Heart right ventricle (tissue), 16 donors: ENCODE data around the gene ARAP1. TPM values are rescaled to one million over a fixed set of nuclear protein-coding genes. Genes with fewer than 3 reads are reported as not detected.

Experiments used
- ATAC-seq, 8 donors: fragments of 200-7000 bp; cut with Tn5 transposase; one replicate each; pipeline ENCODE4 v1.9.1; 2020; ENCODE audit warnings: mild to moderate bottlenecking in 8 of 8, moderate library complexity in 8 of 8, moderate number of reproducible peaks in 1 of 8
- DNase-seq, 2 donors: peaks; one replicate each; pipeline ENCODE4 v3.0.0-alpha.2; 2020
- H3K27ac ChIP-seq, 10 donors: fragments of 200-600 bp; sonication (generic) in 2 of 10; one replicate each; pipeline versions ENCODE4 v1.5.0 to v1.8.0; 2020 to 2022; ENCODE audit warnings: mild to moderate bottlenecking in 3 of 10
- H3K27me3 ChIP-seq, 7 donors: fragments of 200-600 bp; one replicate each; pipeline ENCODE4 v1.8.0; 2021 to 2022; ENCODE audit warnings: mild to moderate bottlenecking in 2 of 7
- H3K36me3 ChIP-seq, 9 donors: fragments of 200-600 bp; sonication (generic) in 1 of 9; one replicate each; pipeline versions ENCODE4 v1.5.0 to v1.8.0; 2020 to 2022; ENCODE audit warnings: mild to moderate bottlenecking in 2 of 9
- H3K4me1 ChIP-seq, 9 donors: fragments of 200-600 bp; sonication (generic) in 1 of 9; one replicate each; pipeline versions ENCODE4 v1.5.0 to v1.8.0; 2020 to 2022; ENCODE audit warnings: mild to moderate bottlenecking in 4 of 9
- H3K4me3 ChIP-seq, 10 donors: fragments of 200-600 bp; sonication (generic) in 2 of 10; one replicate each; pipeline versions ENCODE4 v1.5.0 to v1.8.0; 2020 to 2022; ENCODE audit warnings: mild to moderate bottlenecking in 7 of 10, moderate library complexity in 2 of 10
- H3K9me3 ChIP-seq, 11 donors: fragments of 200-600 bp in 10 of 11; sonication (generic) in 2 of 11; one replicate each; pipeline versions ENCODE4 v1.5.0 to v1.8.0; 2013 to 2022; ENCODE audit warnings: mild to moderate bottlenecking in 2 of 11, control low read depth in 1 of 11, moderate library complexity in 1 of 11
- WGBS, 2 donors: extraction: QIAGEN DNeasy Blood & Tissue Kit; methylation state at CpG; one replicate each; pipeline ENCODE4 v1.1.7; 2013; ENCODE audit warnings: inconsistent platforms in 1 of 2; 5-methylcytosine and 5-hydroxymethylcytosine counted together
- intact Hi-C, 10 donors: fragments of 100-400 bp; cut with DNase I; formaldehyde crosslinking; loops; one replicate each; pipeline versions ENCODE4 v1.11.1 to v1.14.2; 2022
- polyA plus RNA-seq, 2 donors: library from polyadenylated mRNA; stranded (reverse); fragments of 200-250 nt; gene quantifications; one replicate each; pipeline ENCODE4 v1.2.3, GENCODE V29; 2013
- total RNA-seq, 10 donors: library from RNA; stranded (reverse); fragmentation: NEBNext Ultra II Directional in 3 of 10; extraction: Animal tissue kit (Norgen Biotek cat#: 25700) in 3 of 10; gene quantifications; one replicate each; pipeline versions ENCODE4 v1.2.1 to v1.2.4, GENCODE V29; 2021 to 2023
- TF ChIP-seq, protein P1 (sequence below), 9 donors: fragments of 200-600 bp; sonication (generic) in 2 of 9; IDR thresholded peaks; one replicate each; pipeline versions ENCODE4 v1.5.0 to v1.8.0; 2021 to 2022; ENCODE audit warnings: antibody characterized with exemption in 9 of 9, mild to moderate bottlenecking in 5 of 9, moderate library complexity in 1 of 9
- donor health status: Arrhythmogenic right ventricular cardiomyopathy.
- donor health status: ischemic (EF 13 %, LVEDD 7.1; RV severe dilation, severe dysfunction).
- donor health status: healthy with polysubstance abuse.
- donor health status: DM: no; HTN: yes; CAD: no.
- donor health status: DM: no; HTN: no; CAD: no.
- donor health status: ischemic (EF 25% LVEDD 6.9; RV normal size, moderate dysfunction).
- donor health status: ischemic (EF 25% LVEDD 5.7; RV mildly dilated, moderate dysfunction).
- donor health status: healthy.
- donor health status: DM: yes; HTN: yes; CAD: no.
- donor health status: Ischemic cardiomyopathy.
- donor health status: ischemic (EF 35%, LVEDD 5.7; RV mildly dilated, moderate dysfunction).
- donor health status: nonischemic (EF 11% LVEDD 7.7; RV severe dilation, severe dysfunction).
- donor health status: DM: yes; HTN: yes; CAD: no.
- donor health status: PGD.
- donor health status: ischemic (EF 29% LVEDD 5.4; RV normal size, mild dysfunction).
- donor health status: nonischemic (EF 23%, LVEDD 6.1; RV moderate dilation, normal function).

ARAP1 gene
- total and polyA plus RNA-seq, 12 donors: 30.4 to 68.3 (median 40.8) TPM

DNA sequence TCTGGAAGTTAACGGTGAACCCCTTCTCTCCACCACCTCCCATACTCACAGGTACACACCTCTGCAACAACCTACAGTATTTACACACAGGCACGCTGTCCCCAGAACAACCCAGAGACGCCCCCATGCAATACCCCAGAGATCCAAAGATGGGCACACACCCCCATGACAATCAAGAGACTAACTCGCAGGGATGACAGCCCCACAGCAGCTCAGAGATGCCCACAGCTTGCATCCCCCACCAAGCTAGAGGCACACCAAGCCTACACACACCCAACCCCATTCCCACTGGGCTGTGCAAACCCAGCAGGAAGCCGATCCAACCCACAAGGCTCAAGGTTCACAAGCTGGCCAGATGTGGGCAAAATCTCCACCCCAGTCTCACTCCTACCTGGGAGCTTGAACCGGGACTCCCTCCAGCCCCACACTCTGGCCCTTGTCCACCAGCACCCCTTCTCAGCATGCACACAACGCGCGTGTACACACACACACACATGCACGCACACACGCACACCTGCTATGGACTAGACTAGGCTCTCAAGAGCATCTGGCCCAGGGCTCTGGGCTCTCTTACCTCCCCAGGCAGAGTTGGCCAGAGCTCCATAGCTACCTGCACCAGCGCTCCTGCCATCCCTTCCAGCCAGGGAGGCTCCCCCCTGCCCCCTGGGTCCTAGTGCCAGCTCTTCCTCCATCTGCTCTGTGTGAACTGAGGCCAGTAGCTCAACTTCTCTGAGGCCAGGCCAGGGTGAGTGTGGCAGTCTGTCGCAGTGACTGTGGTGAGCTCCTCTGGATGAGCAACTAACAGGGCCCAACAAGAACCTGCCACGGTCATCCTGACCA, 30.1 kb upstream of the ARAP1 start:
- no peak overlapping the region for H3K27ac ChIP-seq
- ATAC-seq (no peak), DNase-seq (no peak)

DNA sequence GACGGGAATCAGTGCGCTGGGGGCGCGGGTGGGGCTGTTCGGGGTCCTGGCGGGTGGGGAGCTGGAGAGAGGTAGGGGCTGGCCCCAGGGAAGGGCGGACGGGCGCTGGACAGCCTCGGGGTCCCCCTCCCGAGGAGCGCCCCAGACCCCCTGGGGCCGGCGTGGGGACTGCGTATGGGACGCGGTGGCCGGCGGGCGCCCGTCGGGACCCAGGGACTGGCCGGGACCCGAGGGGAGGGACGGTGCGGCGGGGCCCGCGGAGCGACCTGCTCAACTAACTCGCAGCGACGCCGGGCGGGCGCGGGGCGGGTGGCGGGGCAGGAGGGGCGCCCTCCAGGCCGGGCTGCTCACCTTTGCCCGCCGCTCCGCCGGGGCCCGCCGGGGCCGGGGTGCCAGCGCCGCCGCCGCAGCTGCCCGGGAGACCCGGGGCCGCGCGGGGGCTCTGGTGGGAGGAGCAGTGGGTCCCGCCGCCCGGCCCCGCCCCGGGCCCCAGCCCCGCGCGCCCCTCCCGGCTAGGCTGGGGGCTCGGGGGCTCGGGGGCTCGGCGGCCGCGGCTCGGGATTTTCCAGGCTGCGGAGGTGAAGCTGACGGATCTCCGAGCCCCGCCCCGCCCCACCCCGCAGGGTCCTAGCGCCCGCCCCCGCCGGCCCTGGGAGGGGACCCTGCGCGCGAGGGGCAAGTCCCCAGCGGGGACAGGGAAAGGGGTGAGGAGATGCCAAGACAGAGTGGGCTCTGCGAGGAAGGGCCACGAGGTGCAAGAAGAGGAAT, 29.3 kb upstream of the ARAP1 start:
- TF ChIP-seq, protein P1, sequence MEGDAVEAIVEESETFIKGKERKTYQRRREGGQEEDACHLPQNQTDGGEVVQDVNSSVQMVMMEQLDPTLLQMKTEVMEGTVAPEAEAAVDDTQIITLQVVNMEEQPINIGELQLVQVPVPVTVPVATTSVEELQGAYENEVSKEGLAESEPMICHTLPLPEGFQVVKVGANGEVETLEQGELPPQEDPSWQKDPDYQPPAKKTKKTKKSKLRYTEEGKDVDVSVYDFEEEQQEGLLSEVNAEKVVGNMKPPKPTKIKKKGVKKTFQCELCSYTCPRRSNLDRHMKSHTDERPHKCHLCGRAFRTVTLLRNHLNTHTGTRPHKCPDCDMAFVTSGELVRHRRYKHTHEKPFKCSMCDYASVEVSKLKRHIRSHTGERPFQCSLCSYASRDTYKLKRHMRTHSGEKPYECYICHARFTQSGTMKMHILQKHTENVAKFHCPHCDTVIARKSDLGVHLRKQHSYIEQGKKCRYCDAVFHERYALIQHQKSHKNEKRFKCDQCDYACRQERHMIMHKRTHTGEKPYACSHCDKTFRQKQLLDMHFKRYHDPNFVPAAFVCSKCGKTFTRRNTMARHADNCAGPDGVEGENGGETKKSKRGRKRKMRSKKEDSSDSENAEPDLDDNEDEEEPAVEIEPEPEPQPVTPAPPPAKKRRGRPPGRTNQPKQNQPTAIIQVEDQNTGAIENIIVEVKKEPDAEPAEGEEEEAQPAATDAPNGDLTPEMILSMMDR (IDR thresholded peaks at IDR 0.05): no peak
- Histone ChIP-seq H3K9me3 (no peaks in the 10 kb centered on the region), H3K4me3 (peak overlapping the region; percentile 4 to 68 (median 65)), H3K27me3 (peaks cover 0 to 8% (median 0%) of the 10 kb centered on the region in 7 donors), H3K4me1 (peaks cover 11 to 47% (median 37%) of the 10 kb centered on the region in 9 donors), H3K36me3 (no peaks in the 10 kb centered on the region), H3K27ac (peak overlapping the region in 4 of 10 donors; percentile 7 to 60 (median 14))
- DNase-seq (peak in 1 of 2 donors; percentile 51), ATAC-seq (peak in 7 of 8 donors; percentile 16 to 47 (median 37))
- 1 to 2% methylated on average over 40 to 86 of the region's 89 CpGs for WGBS, 2 donors
- intact Hi-C loops: loop anchor here in 1 of 10 donors (10.0 kb wide), 1 partner anchor 57 kb away; no protein-coding TSS in a partner anchor

More for the DNA sequence above, 30.1 kb upstream of the ARAP1 start:
- WGBS, 2 donors: 54 to 58% methylated on average over 14 of the region's 14 CpGs
- TF ChIP-seq, protein P1 (IDR thresholded peaks at IDR 0.05): no peak
- H3K27me3 ChIP-seq: peaks cover 0 to 8% (median 0%) of the 10 kb centered on the region in 7 donors
- no peaks in the 10 kb centered on the region for H3K9me3 ChIP-seq
- no peaks in the 10 kb centered on the region for H3K36me3 ChIP-seq
- H3K4me3 ChIP-seq: peak overlapping the region in 9 of 10 donors; percentile 60 to 68 (median 65)
- H3K4me1 ChIP-seq: peaks cover 5 to 39% (median 29%) of the 10 kb centered on the region in 9 donors
- intact Hi-C loops: loop anchor here in 1 of 10 donors (10.0 kb wide), 1 partner anchor 58 kb away; no protein-coding TSS in a partner anchor

DNA sequence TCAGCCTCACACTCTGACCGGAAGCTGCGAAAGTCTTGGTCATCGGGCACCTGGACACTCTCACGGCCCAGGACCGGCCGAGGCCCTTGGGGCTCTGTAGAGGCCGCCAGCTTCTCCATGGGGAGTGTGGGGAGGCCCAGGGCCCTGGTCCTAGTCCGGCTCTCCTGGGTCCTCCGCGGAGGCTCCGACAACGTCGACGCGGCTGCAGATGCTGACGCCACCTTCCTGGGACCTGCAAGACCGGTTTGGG, 28.8 kb upstream of the ARAP1 start:
- ATAC-seq: peak in 1 of 8 donors; percentile 2
- intact Hi-C loops: loop anchor here in 1 of 10 donors (10.0 kb wide), 1 partner anchor 56 kb away; no protein-coding TSS in a partner anchor
- peak in 1 of 2 donors; percentile 29 for DNase-seq
- H3K4me3 ChIP-seq: peak overlapping the region; percentile 4 to 68 (median 65)
- WGBS, 2 donors: 27 to 29% methylated on average over 17 of the region's 17 CpGs
- peak overlapping the region in 4 of 10 donors; percentile 7 to 60 (median 14) for H3K27ac ChIP-seq
- no peaks in the 10 kb centered on the region for H3K36me3 ChIP-seq
- H3K9me3 ChIP-seq: no peaks in the 10 kb centered on the region
- TF ChIP-seq, protein P1 (IDR thresholded peaks at IDR 0.05): no peak
- peaks cover 0 to 8% (median 0%) of the 10 kb centered on the region in 7 donors for H3K27me3 ChIP-seq
- peaks cover 11 to 52% (median 40%) of the 10 kb centered on the region in 9 donors for H3K4me1 ChIP-seq
